Measurements from ENCODE around the gene MORN1. TPM values are rescaled to one million over a fixed set of nuclear protein-coding genes. Genes with fewer than 3 reads are reported as not detected.

MORN1 gene
- polyA plus RNA-seq, 1 donor from 2014 or later = 10.9 TPM

DNA sequence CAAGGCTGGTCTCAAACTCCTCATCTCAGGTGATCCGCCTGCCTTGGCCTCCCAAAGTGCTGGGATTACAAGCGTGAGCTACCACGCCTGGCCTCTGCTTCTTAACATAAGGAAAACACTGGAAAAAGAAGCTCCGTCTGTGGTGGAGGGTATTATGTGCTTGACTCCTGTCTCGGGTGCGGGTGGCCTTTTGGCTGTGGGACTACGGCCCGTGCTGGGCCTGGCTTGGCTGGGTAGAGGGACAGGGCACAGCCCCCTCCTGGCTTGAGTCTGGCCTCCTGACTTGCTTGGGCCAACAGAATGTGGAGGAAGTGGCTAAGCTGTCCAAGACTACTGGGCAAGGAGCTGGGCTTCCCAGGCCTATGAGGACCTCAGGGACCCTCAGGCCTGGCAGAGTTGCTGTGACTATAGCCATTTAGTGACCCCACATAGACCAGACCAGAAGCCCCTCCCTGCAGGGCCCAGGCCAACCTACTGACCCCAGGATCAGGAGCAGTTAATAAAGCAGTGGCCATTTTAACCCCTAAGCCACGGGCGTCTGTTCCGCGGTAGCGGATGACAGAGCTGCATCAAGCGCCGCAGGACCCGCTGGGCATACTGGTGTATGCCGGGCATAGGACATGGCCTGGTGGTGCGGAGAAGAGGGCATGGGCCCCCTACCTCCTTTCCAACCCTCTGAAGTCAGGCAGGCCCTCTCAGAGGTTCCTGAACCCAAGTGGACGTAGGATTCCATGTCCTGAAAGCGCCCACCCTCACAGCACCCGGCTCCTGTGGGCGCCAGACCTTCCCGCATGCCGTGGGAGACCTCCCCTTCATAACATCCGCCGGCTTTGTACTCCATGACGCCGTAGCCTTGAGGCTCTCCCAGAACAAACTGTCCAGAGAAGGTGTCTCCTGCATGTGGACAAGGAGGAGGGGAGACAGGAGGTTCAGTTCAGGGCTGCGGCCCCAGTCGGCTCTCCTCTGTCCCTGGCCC lies 4.4 kb downstream of the MORN1 start:
- H3K9me3 ChIP-seq (ENCODE audit: low read length) = no peaks in the 10 kb centered on the region
- TF ChIP-seq, protein P1, sequence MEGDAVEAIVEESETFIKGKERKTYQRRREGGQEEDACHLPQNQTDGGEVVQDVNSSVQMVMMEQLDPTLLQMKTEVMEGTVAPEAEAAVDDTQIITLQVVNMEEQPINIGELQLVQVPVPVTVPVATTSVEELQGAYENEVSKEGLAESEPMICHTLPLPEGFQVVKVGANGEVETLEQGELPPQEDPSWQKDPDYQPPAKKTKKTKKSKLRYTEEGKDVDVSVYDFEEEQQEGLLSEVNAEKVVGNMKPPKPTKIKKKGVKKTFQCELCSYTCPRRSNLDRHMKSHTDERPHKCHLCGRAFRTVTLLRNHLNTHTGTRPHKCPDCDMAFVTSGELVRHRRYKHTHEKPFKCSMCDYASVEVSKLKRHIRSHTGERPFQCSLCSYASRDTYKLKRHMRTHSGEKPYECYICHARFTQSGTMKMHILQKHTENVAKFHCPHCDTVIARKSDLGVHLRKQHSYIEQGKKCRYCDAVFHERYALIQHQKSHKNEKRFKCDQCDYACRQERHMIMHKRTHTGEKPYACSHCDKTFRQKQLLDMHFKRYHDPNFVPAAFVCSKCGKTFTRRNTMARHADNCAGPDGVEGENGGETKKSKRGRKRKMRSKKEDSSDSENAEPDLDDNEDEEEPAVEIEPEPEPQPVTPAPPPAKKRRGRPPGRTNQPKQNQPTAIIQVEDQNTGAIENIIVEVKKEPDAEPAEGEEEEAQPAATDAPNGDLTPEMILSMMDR (IDR thresholded peaks at IDR 0.05; ENCODE audit: poor library complexity, severe bottlenecking) = no peak
- TF ChIP-seq TAF1 (IDR thresholded peaks at IDR 0.05; ENCODE audit: low read depth) (no peak), MXI1 (conservative IDR thresholded peaks at IDR 0.05; ENCODE audit: poor library complexity, severe bottlenecking) (no peak), EP300 (conservative IDR thresholded peaks at IDR 0.05; ENCODE audit: poor library complexity, severe bottlenecking) (no peak), RAD21 (conservative IDR thresholded peaks at IDR 0.05) (no peak), EZH2 (IDR thresholded peaks at IDR 0.05; ENCODE audit: borderline replicate concordance, insufficient read depth, low read length, poor library complexity, severe bottlenecking) (no peak), SMC3 (conservative IDR thresholded peaks at IDR 0.05; ENCODE audit: poor library complexity) (no peak), POLR2AphosphoS5 (IDR thresholded peaks at IDR 0.05) (no peak)
- TF ChIP-seq, protein P2, sequence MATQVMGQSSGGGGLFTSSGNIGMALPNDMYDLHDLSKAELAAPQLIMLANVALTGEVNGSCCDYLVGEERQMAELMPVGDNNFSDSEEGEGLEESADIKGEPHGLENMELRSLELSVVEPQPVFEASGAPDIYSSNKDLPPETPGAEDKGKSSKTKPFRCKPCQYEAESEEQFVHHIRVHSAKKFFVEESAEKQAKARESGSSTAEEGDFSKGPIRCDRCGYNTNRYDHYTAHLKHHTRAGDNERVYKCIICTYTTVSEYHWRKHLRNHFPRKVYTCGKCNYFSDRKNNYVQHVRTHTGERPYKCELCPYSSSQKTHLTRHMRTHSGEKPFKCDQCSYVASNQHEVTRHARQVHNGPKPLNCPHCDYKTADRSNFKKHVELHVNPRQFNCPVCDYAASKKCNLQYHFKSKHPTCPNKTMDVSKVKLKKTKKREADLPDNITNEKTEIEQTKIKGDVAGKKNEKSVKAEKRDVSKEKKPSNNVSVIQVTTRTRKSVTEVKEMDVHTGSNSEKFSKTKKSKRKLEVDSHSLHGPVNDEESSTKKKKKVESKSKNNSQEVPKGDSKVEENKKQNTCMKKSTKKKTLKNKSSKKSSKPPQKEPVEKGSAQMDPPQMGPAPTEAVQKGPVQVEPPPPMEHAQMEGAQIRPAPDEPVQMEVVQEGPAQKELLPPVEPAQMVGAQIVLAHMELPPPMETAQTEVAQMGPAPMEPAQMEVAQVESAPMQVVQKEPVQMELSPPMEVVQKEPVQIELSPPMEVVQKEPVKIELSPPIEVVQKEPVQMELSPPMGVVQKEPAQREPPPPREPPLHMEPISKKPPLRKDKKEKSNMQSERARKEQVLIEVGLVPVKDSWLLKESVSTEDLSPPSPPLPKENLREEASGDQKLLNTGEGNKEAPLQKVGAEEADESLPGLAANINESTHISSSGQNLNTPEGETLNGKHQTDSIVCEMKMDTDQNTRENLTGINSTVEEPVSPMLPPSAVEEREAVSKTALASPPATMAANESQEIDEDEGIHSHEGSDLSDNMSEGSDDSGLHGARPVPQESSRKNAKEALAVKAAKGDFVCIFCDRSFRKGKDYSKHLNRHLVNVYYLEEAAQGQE (IDR thresholded peaks at IDR 0.05; ENCODE audit: borderline replicate concordance) = no peak

DNA sequence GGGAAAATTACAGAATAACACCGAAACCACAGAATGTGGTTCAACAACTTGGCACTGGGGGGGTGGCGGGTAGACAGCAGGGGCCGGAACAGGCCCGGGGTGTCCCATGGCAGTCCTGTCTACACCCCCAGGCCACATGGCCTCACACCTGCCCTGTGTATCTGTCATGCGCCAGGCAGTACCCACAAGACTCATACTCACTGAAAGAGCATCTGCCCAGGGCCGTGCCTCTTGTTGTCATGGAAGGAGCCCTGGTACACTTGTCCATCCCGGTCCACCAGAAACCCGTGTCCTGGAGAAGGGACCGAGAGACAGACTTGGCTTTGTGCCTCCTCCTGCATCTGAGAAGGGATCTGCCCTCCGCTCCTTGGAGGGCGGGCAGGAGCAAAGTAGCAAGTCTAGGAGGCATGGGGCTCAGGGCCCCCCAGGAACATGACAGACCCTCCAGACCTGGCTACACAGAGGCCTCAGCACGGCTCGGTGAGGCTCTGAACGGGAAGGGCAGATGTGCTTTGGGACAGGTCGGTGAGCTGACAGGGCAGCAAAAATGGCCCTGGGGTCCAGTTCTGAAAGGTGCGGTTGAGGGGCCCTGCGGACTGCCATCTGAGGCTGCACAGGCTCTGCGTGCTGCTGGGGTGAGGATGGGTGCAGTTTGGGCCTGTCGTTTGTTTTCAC lies 5.6 kb downstream of the MORN1 start:
- Histone ChIP-seq H3F3A (ENCODE audit: insufficient read depth, low read length, poor library complexity, severe bottlenecking) (no peaks in the 10 kb centered on the region), H3K9ac (ENCODE audit: low read length) (no peak overlapping the region), H3K79me2 (replicated peaks; ENCODE audit: insufficient read depth, low read length) (peaks cover 8% of the 10 kb centered on the region), H3K4me2 (ENCODE audit: low read length) (no peak overlapping the region), H3K4me3 (ENCODE audit: low read length) (no peak overlapping the region), H4K20me1 (ENCODE audit: insufficient read depth) (no peaks in the 10 kb centered on the region), H3K9me2 (ENCODE audit: insufficient read depth, low read length) (no peaks in the 10 kb centered on the region), H3K27ac (ENCODE audit: low read length) (no peak overlapping the region), H2AFZ (ENCODE audit: low read depth, low read length) (no peak overlapping the region), H3K27me3 (ENCODE audit: insufficient read depth, low read depth, low read length) (no peaks in the 10 kb centered on the region), H3K9me3 (ENCODE audit: low read length) (no peaks in the 10 kb centered on the region), H3K36me3 (ENCODE audit: insufficient read depth, low read length) (no peaks in the 10 kb centered on the region)
- no peak for TF ChIP-seq EZH2 (IDR thresholded peaks at IDR 0.05; ENCODE audit: borderline replicate concordance, insufficient read depth, low read length, poor library complexity, severe bottlenecking)
- no peak for TF ChIP-seq SMC3 (conservative IDR thresholded peaks at IDR 0.05; ENCODE audit: poor library complexity)
- TF ChIP-seq, protein P1 (IDR thresholded peaks at IDR 0.05; ENCODE audit: poor library complexity, severe bottlenecking) = no peak
- TF ChIP-seq EP300 (conservative IDR thresholded peaks at IDR 0.05; ENCODE audit: poor library complexity, severe bottlenecking) = no peak
- no peak for TF ChIP-seq TAF1 (IDR thresholded peaks at IDR 0.05; ENCODE audit: low read depth)
- no peak for TF ChIP-seq RAD21 (conservative IDR thresholded peaks at IDR 0.05)
- TF ChIP-seq MXI1 (conservative IDR thresholded peaks at IDR 0.05; ENCODE audit: poor library complexity, severe bottlenecking) = no peak

More for the DNA sequence above, 4.4 kb downstream of the MORN1 start:
- no peaks in the 10 kb centered on the region for H4K20me1 ChIP-seq (ENCODE audit: insufficient read depth)
- H2AFZ ChIP-seq (ENCODE audit: low read depth, low read length) = no peak overlapping the region
- no peak overlapping the region for H3K4me2 ChIP-seq (ENCODE audit: low read length)
- no peak overlapping the region for H3K9ac ChIP-seq (ENCODE audit: low read length)
- no peak overlapping the region for H3K27ac ChIP-seq (ENCODE audit: low read length)
- no peak overlapping the region for H3K4me3 ChIP-seq (ENCODE audit: low read length)
- H3K27me3 ChIP-seq (ENCODE audit: insufficient read depth, low read depth, low read length) = no peaks in the 10 kb centered on the region
- H3K79me2 ChIP-seq (replicated peaks; ENCODE audit: insufficient read depth, low read length) = peaks cover 8% of the 10 kb centered on the region
- no peaks in the 10 kb centered on the region for H3K9me2 ChIP-seq (ENCODE audit: insufficient read depth, low read length)
- H3F3A ChIP-seq (ENCODE audit: insufficient read depth, low read length, poor library complexity, severe bottlenecking) = no peaks in the 10 kb centered on the region
- no peaks in the 10 kb centered on the region for H3K36me3 ChIP-seq (ENCODE audit: insufficient read depth, low read length)

Data from neural cell (in vitro differentiated cells).